Activated CD8-positive, alpha-beta T cell treated with anti-CD3 and anti-CD28 coated beads, Interleukin-2, amount 10 ng/mL, durations not matched to agents 7 days and 5 days (primary cell): ENCODE results near the gene SP100. TPM values are rescaled to one million over a fixed set of nuclear protein-coding genes. Genes with fewer than 3 reads are reported as not detected.

ENCODE experiments used
- ATAC-seq: fragments of 150-1000 bp; cut with Tn5 transposase; one replicate; pipeline ENCODE4 v1.10.0; 2021; ENCODE audit warnings: moderate library complexity
- CTCF ChIA-PET: fragments of 350-600 bp; sonication (Branson Sonifier 250); formaldehyde crosslinking; loops from one replicate; lab custom pipeline; 2021; ENCODE audit warnings: antibody characterized with exemption; lab: Charles Lee
- POLR2A ChIA-PET: fragments of 350-600 bp; sonication (Branson Sonifier 250); formaldehyde crosslinking; loops from one replicate; lab custom pipeline; 2021; ENCODE audit warnings: antibody characterized with exemption; lab: Charles Lee
- DNase-seq: peaks from one replicate; pipeline ENCODE4 v3.0.0-alpha.2; 2020
- H3K27ac Mint-ChIP-seq: one replicate; pipeline ENCODE4 v1.8.0; 2021; ENCODE audit warnings: mild to moderate bottlenecking, mixed read lengths
- H3K27me3 Mint-ChIP-seq: one replicate; pipeline ENCODE4 v1.8.0; 2021; ENCODE audit warnings: low read depth, mixed read lengths
- H3K36me3 Mint-ChIP-seq: one replicate; pipeline ENCODE4 v1.8.0; 2021; ENCODE audit warnings: low read depth, mixed read lengths
- H3K4me1 Mint-ChIP-seq: one replicate; pipeline ENCODE4 v1.8.0; 2021; ENCODE audit warnings: low read depth, mixed read lengths
- H3K4me3 Mint-ChIP-seq: one replicate; pipeline ENCODE4 v1.8.0; 2021; ENCODE audit warnings: mild to moderate bottlenecking, mixed read lengths
- H3K9me3 Mint-ChIP-seq: one replicate; pipeline ENCODE4 v1.8.0; 2022; ENCODE audit warnings: mixed read lengths; ENCODE audit not compliant: insufficient read depth
- total RNA-seq, 2 experiments: library from RNA; stranded (reverse); gene quantifications; one replicate each; pipeline ENCODE4 v1.2.3, GENCODE V29; 2021

The SP100 gene
- total RNA-seq, 2 experiments from 2014 or later = 295 to 309 TPM

- POLR2A ChIA-PET = interaction anchor here (1.0 kb wide), 1 partner anchor 21 kb away, joined by 3 read pairs; no protein-coding TSS in a partner anchor
- CTCF ChIA-PET = no interaction called here
- H3K27ac Mint-ChIP-seq = peak overlapping the region; percentile 24
- H3K27me3 Mint-ChIP-seq = no peaks in the 10 kb centered on the region
- DNase-seq (no peak), ATAC-seq (no peak)
- H3K4me1 Mint-ChIP-seq = peaks cover 83% of the 10 kb centered on the region
- no peak overlapping the region for H3K4me3 Mint-ChIP-seq
- H3K36me3 Mint-ChIP-seq = peaks cover 84% of the 10 kb centered on the region
- no peaks in the 10 kb centered on the region for H3K9me3 Mint-ChIP-seq
Measured at GRCh38 chr2:230443541-230443940, 27.5 kb downstream of the SP100 start.

GRCh38 chr2:230444832-230445231, 28.8 kb downstream of the SP100 start:
- CTCF ChIA-PET = no interaction called here
- no peak overlapping the region for H3K4me3 Mint-ChIP-seq
- ATAC-seq (no peak), DNase-seq (no peak)
- peaks cover 83% of the 10 kb centered on the region for H3K36me3 Mint-ChIP-seq
- peak overlapping the region; percentile 5 for H3K27ac Mint-ChIP-seq
- no peaks in the 10 kb centered on the region for H3K9me3 Mint-ChIP-seq
- POLR2A ChIA-PET = interaction anchor here (1.0 kb wide), 1 partner anchor 126 kb away, joined by 3 read pairs; no protein-coding TSS in a partner anchor
- no peaks in the 10 kb centered on the region for H3K27me3 Mint-ChIP-seq
- peaks cover 81% of the 10 kb centered on the region for H3K4me1 Mint-ChIP-seq

- DNase-seq (no peak), ATAC-seq (peak; percentile 21)
- POLR2A ChIA-PET = interaction anchor here (0.7 to 1.6 kb wide), 3 partner anchors 30 to 147 kb away, joined by 3 to 13 read pairs (median 4); partner anchors contain the start of gene SP100
Measured at GRCh38 chr2:230447036-230447435, 31.0 kb downstream of the SP100 start.

GRCh38 chr2:230447455-230448451, 31.8 kb downstream of the SP100 start:
- no peaks in the 10 kb centered on the region for H3K27me3 Mint-ChIP-seq
- H3K27ac Mint-ChIP-seq = peak overlapping the region; percentile 87
- peak; percentile 69 for ATAC-seq
- ChIA-PET CTCF (interaction anchor here (0.8 to 1.3 kb wide), 5 partner anchors 8 to 129 kb away, joined by 3 to 4 read pairs (median 3); no protein-coding TSS in a partner anchor), POLR2A (interaction anchor here (0.9 to 1.6 kb wide), 5 partner anchors 11 to 221 kb away, joined by 3 to 13 read pairs (median 5); partner anchors contain the start of gene SP100)
- peak; percentile 43 for DNase-seq
- no peaks in the 10 kb centered on the region for H3K9me3 Mint-ChIP-seq
- H3K4me1 Mint-ChIP-seq = peaks cover 74% of the 10 kb centered on the region
- H3K4me3 Mint-ChIP-seq = peak overlapping the region; percentile 24
- peaks cover 92% of the 10 kb centered on the region for H3K36me3 Mint-ChIP-seq

More at GRCh38 chr2:230447036-230447435, 31.0 kb downstream of the SP100 start:
- CTCF ChIA-PET = interaction anchor here (0.6 to 1.0 kb wide), 3 partner anchors 14 to 328 kb away, joined by 3 to 4 read pairs (median 4); no protein-coding TSS in a partner anchor
- Mint-ChIP-seq H3K27me3 (no peaks in the 10 kb centered on the region), H3K27ac (peak overlapping the region; percentile 55), H3K36me3 (peaks cover 88% of the 10 kb centered on the region), H3K4me3 (no peak overlapping the region), H3K9me3 (no peaks in the 10 kb centered on the region), H3K4me1 (peaks cover 79% of the 10 kb centered on the region)

- ChIA-PET CTCF (no interaction called here), POLR2A (no interaction called here)
- no peak for ATAC-seq
- no peak overlapping the region for H3K4me3 Mint-ChIP-seq
- H3K9me3 Mint-ChIP-seq = no peaks in the 10 kb centered on the region
- peaks cover 94% of the 10 kb centered on the region for H3K36me3 Mint-ChIP-seq
- H3K27ac Mint-ChIP-seq = peak overlapping the region; percentile 62
- no peaks in the 10 kb centered on the region for H3K27me3 Mint-ChIP-seq
- no peak for DNase-seq
- peaks cover 69% of the 10 kb centered on the region for H3K4me1 Mint-ChIP-seq
Measured at GRCh38 chr2:230449901-230450467, 34.0 kb downstream of the SP100 start.

- Mint-ChIP-seq H3K9me3 (no peaks in the 10 kb centered on the region), H3K4me1 (peaks cover 70% of the 10 kb centered on the region), H3K4me3 (no peak overlapping the region), H3K27me3 (no peaks in the 10 kb centered on the region), H3K36me3 (peaks cover 96% of the 10 kb centered on the region), H3K27ac (no peak overlapping the region)
- DNase-seq (no peak), ATAC-seq (no peak)
- ChIA-PET CTCF (no interaction called here), POLR2A (no interaction called here)
Measured at GRCh38 chr2:230453006-230453405, 37.0 kb downstream of the SP100 start.

- Mint-ChIP-seq H3K27me3 (no peaks in the 10 kb centered on the region), H3K27ac (peak overlapping the region; percentile 29), H3K36me3 (peaks cover 98% of the 10 kb centered on the region), H3K4me3 (no peak overlapping the region), H3K4me1 (peaks cover 72% of the 10 kb centered on the region), H3K9me3 (no peaks in the 10 kb centered on the region)
- DNase-seq = no peak
- ChIA-PET CTCF (no interaction called here), POLR2A (no interaction called here)
- no peak for ATAC-seq
Measured at GRCh38 chr2:230455005-230455684, 39.1 kb downstream of the SP100 start.

GRCh38 chr2:230457073-230457768, 41.2 kb downstream of the SP100 start:
- peak; percentile 66 for ATAC-seq

GRCh38 chr2:230457793-230458192, 41.8 kb downstream of the SP100 start:
- Mint-ChIP-seq H3K9me3 (no peaks in the 10 kb centered on the region), H3K36me3 (peaks cover 93% of the 10 kb centered on the region), H3K4me3 (no peak overlapping the region), H3K4me1 (peaks cover 58% of the 10 kb centered on the region), H3K27me3 (no peaks in the 10 kb centered on the region), H3K27ac (peak overlapping the region; percentile 81)
- ChIA-PET CTCF (interaction anchor here (0.7 kb wide), 1 partner anchor 16 kb away, joined by 4 read pairs; no protein-coding TSS in a partner anchor), POLR2A (no interaction called here)
- ATAC-seq = no peak
- DNase-seq = no peak

More at GRCh38 chr2:230457073-230457768, 41.2 kb downstream of the SP100 start:
- DNase-seq = no peak
- H3K9me3 Mint-ChIP-seq = no peaks in the 10 kb centered on the region
- CTCF ChIA-PET = interaction anchor here (0.7 kb wide), 1 partner anchor 16 kb away, joined by 4 read pairs; no protein-coding TSS in a partner anchor
- peak overlapping the region; percentile 81 for H3K27ac Mint-ChIP-seq
- H3K4me1 Mint-ChIP-seq = peaks cover 58% of the 10 kb centered on the region
- POLR2A ChIA-PET = no interaction called here
- H3K36me3 Mint-ChIP-seq = peaks cover 93% of the 10 kb centered on the region
- no peaks in the 10 kb centered on the region for H3K27me3 Mint-ChIP-seq
- H3K4me3 Mint-ChIP-seq = no peak overlapping the region

GRCh38 chr2:230459216-230459615, 43.2 kb downstream of the SP100 start:
- peaks cover 93% of the 10 kb centered on the region for H3K36me3 Mint-ChIP-seq
- CTCF ChIA-PET = interaction anchor here (1.4 to 1.5 kb wide), 2 partner anchors 152 to 172 kb away, joined by 4 read pairs; no protein-coding TSS in a partner anchor
- H3K27me3 Mint-ChIP-seq = no peaks in the 10 kb centered on the region
- POLR2A ChIA-PET = interaction anchor here (1.5 kb wide), 1 partner anchor 11 kb away, joined by 7 read pairs; no protein-coding TSS in a partner anchor
- H3K27ac Mint-ChIP-seq = peak overlapping the region; percentile 31
- H3K4me3 Mint-ChIP-seq = no peak overlapping the region
- DNase-seq (no peak), ATAC-seq (no peak)
- peaks cover 46% of the 10 kb centered on the region for H3K4me1 Mint-ChIP-seq
- H3K9me3 Mint-ChIP-seq = no peaks in the 10 kb centered on the region
